NCI-H1105 (cell line): ENCODE results near the gene MLXIPL.
"Not testable (repeated sequence)": the region's sequence is repeated elsewhere in the genome, so short reads cannot be mapped to it uniquely, and the experiment has no call there.

Experiments
- DNase-seq: peaks from one replicate; lab custom pipeline; 2025; lab: John Stamatoyannopoulos, UW

MLXIPL gene

GRCh38 chr7:73581006-73581405, 43.3 kb downstream of the MLXIPL start:
- not testable (repeated sequence) for DNase-seq

- DNase-seq, result peak; percentile 99
Measured at GRCh38 chr7:73578342-73579128, 45.8 kb downstream of the MLXIPL start, which contains the start of gene TBL2. TBL2 (minus strand) TSS chr7:73578579; CDS start chr7:73578549, 30 bp downstream.

GRCh38 chr7:73577627-73578341, 46.5 kb downstream of the MLXIPL start:
- no peak for DNase-seq

GRCh38 chr7:73573791-73574190, 50.5 kb downstream of the MLXIPL start:
- DNase-seq, result no peak

DNA sequence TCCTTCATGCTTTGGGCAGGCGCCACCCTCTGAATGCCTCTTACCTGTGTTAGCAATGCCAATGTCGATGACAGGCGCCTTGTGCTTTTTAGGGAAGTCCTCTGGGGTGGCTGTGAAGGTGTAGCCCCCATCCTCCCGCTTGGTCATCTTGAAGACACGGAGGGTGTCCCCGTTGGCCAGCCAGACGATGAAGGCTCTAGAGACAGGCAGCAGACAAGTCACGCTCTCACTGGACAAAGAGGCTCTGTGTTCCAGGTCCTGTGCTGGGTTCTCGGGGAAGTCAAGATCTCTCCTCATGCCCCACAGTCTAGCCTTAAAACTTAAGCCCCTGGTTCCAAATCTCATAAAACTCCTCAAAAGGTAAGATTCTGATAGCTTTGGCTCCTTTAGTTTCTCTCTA, 51.0 kb downstream of the MLXIPL start:
- DNase-seq, result no peak

DNA sequence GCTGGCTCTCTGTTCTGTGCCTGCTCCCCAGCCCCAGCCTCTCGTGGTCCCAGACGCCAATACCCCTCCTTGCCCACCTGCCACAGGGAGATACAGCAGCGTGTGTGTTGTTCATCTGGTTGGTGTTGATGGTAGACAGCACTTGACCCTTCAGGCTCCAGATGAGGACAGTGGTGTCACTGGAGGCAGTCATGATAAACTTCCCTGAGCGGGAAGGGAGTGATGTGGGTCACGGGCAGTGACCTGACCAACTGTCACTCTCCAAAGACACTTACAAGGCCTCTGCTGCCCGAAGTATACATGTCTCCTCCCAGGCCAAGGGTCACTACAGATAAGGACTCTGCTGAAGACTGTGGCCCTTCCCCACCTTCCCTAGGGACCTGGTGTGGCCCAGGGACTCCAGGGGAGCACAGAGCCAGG, 51.5 kb downstream of the MLXIPL start:
- DNase-seq, result no peak

DNA sequence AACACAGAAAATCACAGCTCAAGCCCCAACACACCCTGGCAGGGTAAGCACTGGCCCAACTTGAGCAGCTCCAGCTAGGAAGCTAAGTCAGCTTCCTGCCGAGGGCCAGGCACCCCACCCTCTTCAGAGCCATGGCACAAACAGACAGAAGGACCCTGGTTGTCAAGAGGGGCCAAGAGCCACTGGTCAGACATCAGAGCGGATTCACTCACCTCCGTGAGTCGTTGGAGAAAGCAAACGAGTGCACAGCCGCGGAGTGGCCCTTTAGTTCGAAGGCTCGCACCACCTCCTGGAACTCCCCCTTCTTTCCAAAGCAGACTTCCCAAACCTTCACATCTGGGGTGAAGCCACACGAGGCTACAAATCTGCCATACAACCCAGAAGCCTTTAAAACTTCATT, 53.3 kb downstream of the MLXIPL start:
- DNase-seq, result no peak

DNA sequence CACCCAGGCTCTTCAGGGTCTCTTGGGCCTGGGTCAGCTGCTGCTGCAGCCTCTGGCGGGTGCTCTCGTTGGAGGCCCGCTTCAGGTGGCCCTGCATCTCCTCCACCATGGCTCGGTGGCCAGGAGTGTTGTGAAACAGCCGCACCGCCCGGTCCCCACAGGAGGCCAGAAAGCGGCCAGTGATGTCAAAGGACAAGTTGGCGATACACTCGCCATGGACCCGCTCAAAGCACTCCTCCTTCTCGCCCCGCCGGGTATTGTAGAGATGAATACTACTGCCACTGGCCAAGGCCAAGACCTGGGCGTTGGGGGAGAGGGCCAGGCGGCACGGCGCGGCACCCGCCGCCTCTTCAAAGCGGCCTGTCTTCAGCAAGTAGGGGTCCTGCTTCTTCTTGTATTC, 53.8 kb downstream of the MLXIPL start:
- no peak for DNase-seq

- no peak for DNase-seq
Measured at GRCh38 chr7:73569042-73569608, 55.2 kb downstream of the MLXIPL start.

DNA sequence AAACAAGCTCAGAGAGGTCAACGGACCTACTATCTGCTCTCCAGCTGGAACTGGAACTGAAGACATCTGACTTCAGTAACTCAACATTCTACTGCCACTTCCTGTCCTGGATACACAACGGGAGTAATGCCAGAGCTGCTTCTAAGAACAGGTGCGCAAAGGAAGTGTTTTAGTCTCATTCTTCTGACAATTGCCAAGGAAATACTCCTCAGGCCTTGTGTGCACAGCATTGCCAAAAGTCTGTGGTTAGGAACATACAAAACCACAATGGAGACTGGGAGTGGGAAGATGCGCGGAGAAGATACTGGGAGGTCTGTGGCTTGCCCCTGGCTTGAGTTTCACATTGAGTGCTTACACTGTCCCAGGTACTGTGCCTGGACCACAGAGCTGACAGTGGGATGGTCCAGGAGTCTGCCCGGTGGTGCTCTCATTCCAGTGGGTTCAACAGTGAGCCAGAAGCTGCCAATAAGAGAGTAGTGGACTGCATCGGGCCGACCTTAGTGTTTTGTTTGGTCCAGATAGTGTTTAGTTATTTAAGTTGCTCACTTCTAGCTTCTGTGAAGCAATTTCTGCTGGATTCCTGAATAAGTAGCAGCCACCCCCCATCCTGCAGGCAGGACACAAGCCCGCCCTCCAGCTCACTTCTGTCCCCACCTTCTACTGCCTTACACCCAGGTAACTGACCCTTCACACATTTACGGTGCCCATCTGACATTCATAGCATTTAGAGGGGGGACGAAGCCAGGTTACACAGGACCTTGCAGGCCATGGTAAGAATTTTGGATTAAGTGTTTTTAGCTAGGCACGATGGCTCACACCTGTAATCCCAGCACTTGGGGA, 56.3 kb downstream of the MLXIPL start:
- no peak for DNase-seq

- no peak for DNase-seq
Measured at GRCh38 chr7:73567140-73567539, 57.2 kb downstream of the MLXIPL start.

GRCh38 chr7:73566431-73566830, 57.9 kb downstream of the MLXIPL start:
- DNase-seq, result not testable (repeated sequence)

- no peak for DNase-seq
Measured at GRCh38 chr7:73565675-73566340, 58.5 kb downstream of the MLXIPL start.

DNA sequence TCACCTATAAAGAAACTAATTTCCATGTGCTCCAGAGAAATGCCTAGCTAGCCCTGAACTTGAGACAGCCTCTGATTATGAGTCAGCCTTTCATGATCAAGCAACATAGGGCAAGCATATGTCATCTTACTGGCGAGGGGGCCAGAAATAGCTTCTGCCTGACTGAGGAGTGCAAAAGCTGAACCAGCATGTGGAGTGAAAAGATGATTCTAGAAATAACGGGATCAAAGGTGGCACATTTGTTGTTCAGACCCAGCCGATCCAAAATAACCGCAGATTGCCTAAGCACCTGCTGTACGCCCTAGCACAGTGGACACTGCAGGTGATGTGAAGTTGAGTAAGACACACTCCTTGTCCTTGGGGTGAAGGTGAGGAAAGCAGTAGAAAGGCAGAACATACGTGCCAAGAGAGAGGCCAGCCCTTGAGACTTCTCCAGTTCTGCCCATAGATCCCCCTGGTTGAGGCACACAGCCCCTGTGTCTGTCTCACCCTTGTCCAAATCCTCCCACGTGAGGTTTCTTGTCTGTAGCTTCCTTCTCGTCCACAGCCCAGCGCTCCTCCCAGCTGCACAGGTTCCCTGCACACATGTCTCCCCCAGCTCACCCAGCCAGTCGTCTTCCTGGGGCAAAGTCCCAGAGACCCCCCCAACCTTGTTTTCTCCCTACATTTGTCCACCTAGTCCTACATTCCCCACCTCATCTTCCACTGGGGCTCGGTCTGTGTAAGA, 64.0 kb downstream of the MLXIPL start:
- DNase-seq, result no peak

DNA sequence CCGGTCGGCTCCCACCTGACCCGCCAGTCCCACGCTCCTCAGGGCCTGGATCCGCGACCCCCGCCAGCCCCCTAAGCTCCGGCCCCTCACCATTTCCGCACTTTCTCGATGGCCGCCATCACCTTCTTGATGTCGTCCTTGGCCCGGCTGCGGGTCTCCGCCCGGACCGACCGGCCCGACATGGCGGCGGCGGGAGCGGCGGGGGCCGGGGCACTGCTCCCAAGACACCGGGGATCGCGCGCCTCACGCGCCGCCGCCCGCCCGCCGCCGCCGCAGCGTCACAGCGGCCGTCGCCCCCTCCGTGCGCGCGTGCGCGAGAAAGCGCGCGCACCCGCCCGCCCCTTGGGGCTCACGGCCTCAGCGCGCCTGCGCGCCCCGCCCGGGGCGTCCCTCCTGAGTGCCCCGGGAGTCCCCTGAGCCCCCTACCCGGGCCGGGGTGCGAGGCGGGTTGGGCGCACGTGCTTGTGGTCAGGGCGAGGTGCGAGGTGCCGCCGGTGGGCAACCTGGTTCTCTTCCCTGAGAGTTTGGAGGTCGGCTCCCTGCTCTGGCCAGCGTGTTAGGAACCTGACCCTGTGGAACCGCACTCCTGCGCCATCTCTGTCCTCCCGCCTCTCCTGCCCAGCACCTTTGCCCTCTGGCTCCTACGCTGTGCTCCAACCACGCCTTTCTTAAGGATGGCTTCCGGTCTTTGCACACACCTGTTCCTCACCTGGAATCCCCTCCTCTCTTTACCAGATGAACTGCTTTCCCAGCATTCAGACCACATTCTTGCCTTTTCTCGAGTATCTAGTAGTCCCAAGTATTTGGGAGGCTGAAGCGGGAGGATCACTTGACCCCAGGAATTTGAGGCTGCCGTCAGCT, 66.7 kb downstream of the MLXIPL start, which contains the start of gene BCL7B:
Gene BCL7B, minus strand, starts transcription at position 294 of the 861 bp plus-strand sequence. Its CDS starts 112 bp downstream, at position 182.
- DNase-seq, result peak; percentile 42

- DNase-seq, result peak; percentile 88
Measured at GRCh38 chr7:73557108-73557396, 67.3 kb downstream of the MLXIPL start.

GRCh38 chr7:73556208-73557107, 67.9 kb downstream of the MLXIPL start:
- DNase-seq, result no peak

- DNase-seq, result no peak
Measured at GRCh38 chr7:73555411-73555982, 68.8 kb downstream of the MLXIPL start.
